Heart left ventricle (tissue), 16 donors: ENCODE data around the gene DIP2B. TPM values are rescaled to one million over a fixed set of nuclear protein-coding genes. Genes with fewer than 3 reads are reported as not detected.

Experiments used
- ATAC-seq, 4 donors: fragments of 200-7000 bp; cut with Tn5 transposase; one replicate each; pipeline ENCODE4 v1.9.1; 2020 to 2022; ENCODE audit warnings: moderate library complexity in 4 of 4, mild to moderate bottlenecking in 3 of 4, moderate number of reproducible peaks in 1 of 4
- DNase-seq, 5 donors: peaks; one replicate each; pipeline ENCODE4 v3.0.0-alpha.2; 2020
- H3K27ac ChIP-seq, 12 donors: fragments of 200-600 bp; sonication (generic) in 4 of 12; one replicate each; pipeline versions ENCODE4 v1.5.0 to v1.8.0; 2016 to 2022; ENCODE audit warnings: mild to moderate bottlenecking in 2 of 12
- H3K27me3 ChIP-seq, 9 donors: fragments of 200-600 bp; sonication (generic) in 2 of 9; one replicate each; pipeline versions ENCODE4 v1.5.1 to v1.8.0; 2016 to 2022; ENCODE audit warnings: mild to moderate bottlenecking in 3 of 9
- H3K36me3 ChIP-seq, 9 donors: fragments of 200-600 bp; sonication (generic) in 2 of 9; one replicate each; pipeline versions ENCODE4 v1.5.0 to v1.8.0; 2018 to 2022; ENCODE audit warnings: mild to moderate bottlenecking in 2 of 9
- H3K4me1 ChIP-seq, 12 donors: fragments of 200-600 bp; sonication (generic) in 4 of 12; one replicate each; pipeline versions ENCODE4 v1.5.0 to v1.8.0; 2016 to 2022; ENCODE audit warnings: mild to moderate bottlenecking in 3 of 12
- H3K4me3 ChIP-seq, 12 donors: fragments of 200-600 bp; sonication (generic) in 4 of 12; one replicate each; pipeline versions ENCODE4 v1.5.0 to v1.8.0; 2017 to 2022; ENCODE audit warnings: mild to moderate bottlenecking in 9 of 12, moderate library complexity in 4 of 12
- H3K9me3 ChIP-seq, 12 donors: fragments of 200-600 bp; sonication (generic) in 4 of 12; one replicate each; pipeline versions ENCODE4 v1.5.0 to v1.8.0; 2016 to 2022; ENCODE audit warnings: mild to moderate bottlenecking in 1 of 12
- POLR2A ChIP-seq, 2 donors: fragments of 450-650 bp; IDR thresholded peaks; one replicate each; pipeline ENCODE4 v1.6.1; 2017; ENCODE audit warnings: antibody characterized with exemption in 2 of 2, mild to moderate bottlenecking in 2 of 2, moderate library complexity in 2 of 2
- WGBS, 4 donors: extraction: QIAGEN DNeasy Blood & Tissue Kit in 2 of 4; methylation state at CpG; one replicate each; pipeline versions ENCODE4 v1.1.5 to v1.1.7; 2013 to 2018; 5-methylcytosine and 5-hydroxymethylcytosine counted together
- intact Hi-C, 10 donors: fragments of 100-400 bp; cut with DNase I; formaldehyde crosslinking; loops; one replicate each; pipeline versions ENCODE4 v1.11.1 to v1.14.2; 2022
- polyA plus RNA-seq, 2 donors: library from polyadenylated mRNA; stranded (reverse); fragments of 200-250 nt; gene quantifications; one replicate each; pipeline ENCODE4 v1.2.3, GENCODE V29; 2013
- total RNA-seq, 9 donors: library from RNA; depleted of rRNA in 2 of 9; stranded (reverse); fragments of >200 nt in 2 of 9; fragmentation: NEBNext Ultra II Directional in 3 of 9; extraction: Animal tissue kit (Norgen Biotek cat#: 25700) in 3 of 9; gene quantifications; one replicate each; pipeline versions ENCODE4 v1.1.0 to v1.2.4, GENCODE V29; 2016 to 2023
- TF ChIP-seq, protein P1 (sequence below), 12 donors: fragments of 200-600 bp; sonication (generic) in 4 of 12; IDR thresholded peaks; one replicate each; pipeline versions ENCODE4 v1.5.0 to v1.8.0; 2018 to 2022; ENCODE audit warnings: antibody characterized with exemption in 12 of 12, mild to moderate bottlenecking in 5 of 12
- donor health status: ischemic (EF 13 %, LVEDD 7.1; RV severe dilation, severe dysfunction).
- donor health status: healthy with polysubstance abuse.
- donor health status: DM: no; HTN: yes; CAD: no.
- donor health status: DM: no; HTN: no; CAD: no.
- donor health status: ischemic (EF 25% LVEDD 6.9; RV normal size, moderate dysfunction).
- donor health status: ischemic (EF 25% LVEDD 5.7; RV mildly dilated, moderate dysfunction).
- donor health status: healthy.
- donor health status: DM: yes; HTN: yes; CAD: no.
- donor health status: ischemic (EF 35%, LVEDD 5.7; RV mildly dilated, moderate dysfunction).
- donor health status: nonischemic (EF 11% LVEDD 7.7; RV severe dilation, severe dysfunction).
- donor health status: DM: yes; HTN: yes; CAD: no.
- donor health status: PGD.
- donor health status: ischemic (EF 29% LVEDD 5.4; RV normal size, mild dysfunction).
- donor health status: nonischemic (EF 23%, LVEDD 6.1; RV moderate dilation, normal function).

Gene DIP2B
- total and polyA plus RNA-seq, 11 donors, result 3.4 to 25.0 (median 16.7) TPM

GRCh38 chr12:50612882-50613281 is 108.1 kb downstream of the DIP2B start:
- peak in 1 of 4 donors; percentile 37 for ATAC-seq
- intact Hi-C loops, result no loop called here
- Histone ChIP-seq H3K27me3 (no peaks in the 10 kb centered on the region), H3K27ac (no peak overlapping the region), H3K36me3 (no peaks in the 10 kb centered on the region), H3K4me1 (peaks cover 0 to 71% (median 41%) of the 10 kb centered on the region in 12 donors), H3K4me3 (no peak overlapping the region), H3K9me3 (no peaks in the 10 kb centered on the region)
- no peak for DNase-seq
- TF ChIP-seq, protein P1, sequence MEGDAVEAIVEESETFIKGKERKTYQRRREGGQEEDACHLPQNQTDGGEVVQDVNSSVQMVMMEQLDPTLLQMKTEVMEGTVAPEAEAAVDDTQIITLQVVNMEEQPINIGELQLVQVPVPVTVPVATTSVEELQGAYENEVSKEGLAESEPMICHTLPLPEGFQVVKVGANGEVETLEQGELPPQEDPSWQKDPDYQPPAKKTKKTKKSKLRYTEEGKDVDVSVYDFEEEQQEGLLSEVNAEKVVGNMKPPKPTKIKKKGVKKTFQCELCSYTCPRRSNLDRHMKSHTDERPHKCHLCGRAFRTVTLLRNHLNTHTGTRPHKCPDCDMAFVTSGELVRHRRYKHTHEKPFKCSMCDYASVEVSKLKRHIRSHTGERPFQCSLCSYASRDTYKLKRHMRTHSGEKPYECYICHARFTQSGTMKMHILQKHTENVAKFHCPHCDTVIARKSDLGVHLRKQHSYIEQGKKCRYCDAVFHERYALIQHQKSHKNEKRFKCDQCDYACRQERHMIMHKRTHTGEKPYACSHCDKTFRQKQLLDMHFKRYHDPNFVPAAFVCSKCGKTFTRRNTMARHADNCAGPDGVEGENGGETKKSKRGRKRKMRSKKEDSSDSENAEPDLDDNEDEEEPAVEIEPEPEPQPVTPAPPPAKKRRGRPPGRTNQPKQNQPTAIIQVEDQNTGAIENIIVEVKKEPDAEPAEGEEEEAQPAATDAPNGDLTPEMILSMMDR (IDR thresholded peaks at IDR 0.05), result no peak
- TF ChIP-seq POLR2A (IDR thresholded peaks at IDR 0.05), result no peak
- WGBS, 4 donors, result 84 to 96% (median 89%) methylated on average over 3 of the region's 3 CpGs

DNA sequence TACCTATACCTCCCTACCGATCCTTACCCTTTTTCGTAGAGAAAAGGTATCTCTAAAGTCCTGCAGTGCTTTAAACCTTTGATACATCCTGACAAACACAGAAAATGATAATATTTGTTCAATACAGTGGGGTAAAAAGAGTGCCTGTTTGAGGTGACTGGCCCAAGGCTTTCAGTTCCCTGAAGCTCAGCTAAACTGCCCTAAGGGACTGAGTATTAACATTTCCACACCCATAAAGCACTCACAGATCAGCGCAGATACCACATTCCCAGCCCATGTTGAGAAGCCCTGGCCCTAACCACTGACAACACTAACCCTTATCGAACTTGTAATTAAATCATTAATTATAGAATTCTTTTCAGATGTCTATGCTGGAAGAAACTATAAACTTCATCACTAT is 108.7 kb downstream of the DIP2B start:
- TF ChIP-seq, protein P1 (IDR thresholded peaks at IDR 0.05), result no peak
- TF ChIP-seq POLR2A (IDR thresholded peaks at IDR 0.05), result no peak
- H3K27me3 ChIP-seq, result no peaks in the 10 kb centered on the region
- H3K4me3 ChIP-seq, result no peak overlapping the region
- peaks cover 0 to 70% (median 42%) of the 10 kb centered on the region in 12 donors for H3K4me1 ChIP-seq
- H3K9me3 ChIP-seq, result no peaks in the 10 kb centered on the region
- intact Hi-C loops, result no loop called here
- DNase-seq (no peak), ATAC-seq (no peak)
- 90 to 92% (median 91%) methylated on average over 4 of the region's 4 CpGs for WGBS, 4 donors
- no peak overlapping the region for H3K27ac ChIP-seq
- no peaks in the 10 kb centered on the region for H3K36me3 ChIP-seq

GRCh38 chr12:50614167-50614759 is 109.5 kb downstream of the DIP2B start:
- Histone ChIP-seq H3K4me1 (peaks cover 0 to 74% (median 42%) of the 10 kb centered on the region in 12 donors), H3K27me3 (no peaks in the 10 kb centered on the region), H3K36me3 (no peaks in the 10 kb centered on the region), H3K4me3 (no peak overlapping the region), H3K27ac (no peak overlapping the region), H3K9me3 (no peaks in the 10 kb centered on the region)
- intact Hi-C loops, result no loop called here
- no peak for DNase-seq
- WGBS, 4 donors, result 49 to 68% (median 52%) methylated on average over 4 of the region's 4 CpGs
- TF ChIP-seq POLR2A (IDR thresholded peaks at IDR 0.05), result no peak
- TF ChIP-seq, protein P1 (IDR thresholded peaks at IDR 0.05), result no peak
- peak in 1 of 4 donors; percentile 11 for ATAC-seq

DNA sequence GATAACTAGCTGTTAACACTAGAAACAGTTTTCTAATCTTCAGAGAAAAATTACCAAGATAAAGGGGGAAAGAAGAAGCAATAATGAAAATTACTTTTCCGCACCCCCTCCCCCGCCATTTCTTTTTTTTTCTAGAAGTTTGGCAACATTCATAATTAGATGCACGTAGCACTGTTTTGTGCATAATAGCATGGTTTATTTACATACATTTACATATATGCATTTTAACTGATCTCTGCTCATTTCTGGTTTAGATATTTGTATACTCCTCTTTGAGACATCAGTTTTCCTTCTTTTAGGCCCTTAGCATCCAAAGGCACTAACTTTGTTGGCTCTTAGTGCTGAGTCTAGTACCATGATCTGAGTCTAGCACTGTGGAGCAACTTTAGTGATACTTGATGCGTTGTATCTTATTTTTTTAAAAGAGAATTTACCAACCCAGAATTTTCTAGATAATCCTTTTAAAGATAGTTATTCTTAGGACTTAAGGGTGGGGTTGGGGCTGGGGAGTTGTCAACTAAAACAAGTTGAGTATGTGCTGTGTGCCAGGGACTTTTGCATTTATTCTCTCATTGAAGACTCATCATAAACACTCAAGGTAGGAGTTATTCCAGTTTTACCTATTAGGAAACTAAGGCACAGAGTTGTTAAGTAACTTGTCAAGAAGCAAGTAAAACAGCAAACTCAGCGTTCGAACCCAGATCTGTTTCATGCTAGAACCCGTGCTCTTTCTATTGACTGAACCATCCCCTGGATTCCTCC is 110.5 kb downstream of the DIP2B start:
- Histone ChIP-seq H3K9me3 (no peaks in the 10 kb centered on the region), H3K4me3 (no peak overlapping the region), H3K27ac (no peak overlapping the region), H3K36me3 (no peaks in the 10 kb centered on the region), H3K4me1 (peaks cover 0 to 73% (median 39%) of the 10 kb centered on the region in 12 donors), H3K27me3 (no peaks in the 10 kb centered on the region)
- intact Hi-C loops, result no loop called here
- TF ChIP-seq POLR2A (IDR thresholded peaks at IDR 0.05), result no peak
- TF ChIP-seq, protein P1 (IDR thresholded peaks at IDR 0.05), result no peak
- 94 to 98% (median 96%) methylated on average over 7 of the region's 7 CpGs for WGBS, 4 donors
- no peak for ATAC-seq
- no peak for DNase-seq
